Thyroid gland (tissue), 4 donors: ENCODE results near the gene EP400. TPM values are rescaled to one million over a fixed set of nuclear protein-coding genes. Genes with fewer than 3 reads are reported as not detected.

Experiments used
- DNase-seq, 2 donors: peaks; one replicate each; pipeline ENCODE4 v3.0.0-alpha.2; 2019
- H3K27ac ChIP-seq, 3 donors: fragments of 200-600 bp; sonication (generic); 1 replicate in 2 of 3; 2 replicates in 1 of 3; pipeline ENCODE4 v1.5.1; 2016 to 2019; ENCODE audit warnings: mild to moderate bottlenecking in 1 of 3, moderate library complexity in 1 of 3
- H3K27me3 ChIP-seq: fragments of 200-600 bp; sonication (generic); one replicate; pipeline ENCODE4 v1.5.1; 2019
- H3K36me3 ChIP-seq, 2 donors: fragments of 200-600 bp; sonication (generic); one replicate each; pipeline ENCODE4 v1.5.1; 2016 to 2019
- H3K4me1 ChIP-seq, 2 donors: fragments of 200-600 bp; sonication (generic); one replicate each; pipeline ENCODE4 v1.5.1; 2017 to 2019
- H3K4me3 ChIP-seq, 3 donors: fragments of 200-600 bp; sonication (generic); replicated peaks in 1 of 3; 1 replicate in 2 of 3; 2 replicates in 1 of 3; pipeline ENCODE4 v1.5.1; 2016; ENCODE audit warnings: mild to moderate bottlenecking in 1 of 3
- H3K9me3 ChIP-seq: fragments of 200-600 bp; sonication (generic); one replicate; pipeline ENCODE4 v1.5.1; 2017
- CTCF ChIP-seq, 6 experiments: fragments of 200-600 bp in 3 of 6; fragments of 450-650 bp in 3 of 6; sonication (generic) in 3 of 6; IDR thresholded peaks; one replicate each; pipeline ENCODE4 v1.5.1; 2016 to 2019; ENCODE audit warnings: antibody characterized with exemption in 6 of 6, mild to moderate bottlenecking in 2 of 6, inconsistent platforms in 1 of 6, moderate library complexity in 1 of 6
- POLR2A ChIP-seq, 2 donors: fragments of 450-650 bp; IDR thresholded peaks; one replicate each; pipeline ENCODE4 v1.6.1; 2017; ENCODE audit warnings: antibody characterized with exemption in 2 of 2, mild to moderate bottlenecking in 2 of 2, moderate library complexity in 1 of 2
- WGBS, 2 donors: methylation state at CpG; one replicate each; pipeline ENCODE4 v1.1.5; 2017; 5-methylcytosine and 5-hydroxymethylcytosine counted together
- intact Hi-C: fragments of 100-400 bp; cut with DNase I; formaldehyde crosslinking; loops from one replicate; pipeline ENCODE4 v1.15.1; 2023
- total RNA-seq, 4 donors: library from RNA; depleted of rRNA; stranded (reverse); fragments of >200 nt; gene quantifications; one replicate each; pipeline ENCODE4 v1.2.3, GENCODE V29; 2016

EP400 gene
- total RNA-seq, 4 donors from 2014 or later: 22.1 to 51.8 (median 25.4) TPM

- no peak overlapping the region for H3K27ac ChIP-seq
- TF ChIP-seq POLR2A (IDR thresholded peaks at IDR 0.05): no peak
- TF ChIP-seq CTCF (IDR thresholded peaks at IDR 0.05): no peak
- no peak for DNase-seq
- no peaks in the 10 kb centered on the region for H3K27me3 ChIP-seq
- H3K4me1 ChIP-seq: no peaks in the 10 kb centered on the region
- H3K36me3 ChIP-seq: peaks cover 74 to 80% of the 10 kb centered on the region in 2 donors
- WGBS, 2 donors: 93% methylated on average over 13 to 14 of the region's 15 CpGs
- intact Hi-C loops: no loop called here
- H3K4me3 ChIP-seq: no peak overlapping the region
- H3K9me3 ChIP-seq: no peaks in the 10 kb centered on the region
Observed at GRCh38 chr12:132028111-132028510, 78.4 kb downstream of the EP400 start.

- Histone ChIP-seq H3K4me3 (no peak overlapping the region), H3K9me3 (no peaks in the 10 kb centered on the region), H3K27ac (no peak overlapping the region), H3K27me3 (no peaks in the 10 kb centered on the region), H3K36me3 (peaks cover 72 to 82% of the 10 kb centered on the region in 2 donors), H3K4me1 (no peaks in the 10 kb centered on the region)
- no peak for DNase-seq
- WGBS, 2 donors: 89% methylated on average over 20 to 26 of the region's 26 CpGs
- TF ChIP-seq CTCF (IDR thresholded peaks at IDR 0.05): no peak
- TF ChIP-seq POLR2A (IDR thresholded peaks at IDR 0.05): no peak
- intact Hi-C loops: no loop called here
Observed at GRCh38 chr12:132029503-132030300, 80.0 kb downstream of the EP400 start.

GRCh38 chr12:132030367-132031038, 80.8 kb downstream of the EP400 start:
- no peak overlapping the region for H3K27ac ChIP-seq
- 94 to 97% methylated on average over 11 of the region's 11 CpGs for WGBS, 2 donors
- TF ChIP-seq POLR2A (IDR thresholded peaks at IDR 0.05): no peak
- TF ChIP-seq CTCF (IDR thresholded peaks at IDR 0.05): no peak
- peaks cover 65 to 82% of the 10 kb centered on the region in 2 donors for H3K36me3 ChIP-seq
- H3K27me3 ChIP-seq: no peaks in the 10 kb centered on the region
- no peaks in the 10 kb centered on the region for H3K9me3 ChIP-seq
- intact Hi-C loops: no loop called here
- DNase-seq: no peak
- no peak overlapping the region for H3K4me3 ChIP-seq
- H3K4me1 ChIP-seq: no peaks in the 10 kb centered on the region

GRCh38 chr12:132033627-132034026, 83.9 kb downstream of the EP400 start:
- H3K27ac ChIP-seq: no peak overlapping the region
- no peaks in the 10 kb centered on the region for H3K9me3 ChIP-seq
- TF ChIP-seq CTCF (IDR thresholded peaks at IDR 0.05) (no peak), POLR2A (IDR thresholded peaks at IDR 0.05) (no peak)
- WGBS, 2 donors: 94 to 95% methylated on average over 5 of the region's 5 CpGs
- no peak overlapping the region for H3K4me3 ChIP-seq
- H3K4me1 ChIP-seq: no peaks in the 10 kb centered on the region
- intact Hi-C loops: no loop called here
- peaks cover 65 to 80% of the 10 kb centered on the region in 2 donors for H3K36me3 ChIP-seq
- H3K27me3 ChIP-seq: no peaks in the 10 kb centered on the region
- DNase-seq: no peak
